GM12878 (cell line): Measurements from ENCODE around the gene ESRRG. TPM values are rescaled to one million over a fixed set of nuclear protein-coding genes. Genes with fewer than 3 reads are reported as not detected.

Experiments used
- ATAC-seq: fragments of 200-7000 bp; cut with Tn5 transposase; 3 replicates; pipeline ENCODE4 v1.9.1; 2020; ENCODE audit warnings: mild to moderate bottlenecking, moderate library complexity
- BruUV-seq: library from RNA; stranded (reverse); fragments of 400-500 nt; replicated peaks from 2 replicates; lab custom pipeline; 2021; lab: Mats Ljungman, UMichigan
- CTCF ChIA-PET: fragments of 300-600 bp; sonication (Branson Sonifier 250); formaldehyde crosslinking; extraction: SDS; loops from one replicate; lab custom pipeline; 2021; ENCODE audit warnings: inconsistent platforms; lab: Yijun Ruan, JAX
- POLR2A ChIA-PET: fragments of 350-600 bp; formaldehyde crosslinking; extraction: SDS; loops from one replicate; lab custom pipeline; 2021; ENCODE audit warnings: inconsistent platforms; lab: Charles Lee
- RAD21 ChIA-PET: fragments of 300-600 bp; sonication (Branson Sonifier 250); formaldehyde crosslinking; loops from one replicate; lab custom pipeline; 2023; ENCODE audit warnings: antibody characterized with exemption; ENCODE audit not compliant: unreplicated experiment; lab: Charles Lee
- SMC1A ChIA-PET: fragments of 300-600 bp; sonication (Branson Sonifier 250); formaldehyde crosslinking; loops from one replicate; lab custom pipeline; 2023; ENCODE audit not compliant: unreplicated experiment, uncharacterized antibody; lab: Charles Lee
- DNase-seq: peaks from one replicate; pipeline ENCODE4 v3.0.0-alpha.2; 2011; ENCODE audit warnings: low read depth, low spot score
- FAIRE-seq: peaks from 3 replicates; lab custom pipeline; 2011; peaks lifted over from hg19 to GRCh38; lab: Jason Lieb, UNC
- H2AFZ ChIP-seq: 2 replicates; pipeline ENCODE4 v1.6.0; 2011; ENCODE audit warnings: low read depth, low read length, control low read depth; ENCODE audit not compliant: control insufficient read depth
- H3K27ac ChIP-seq: 2 replicates; pipeline ENCODE4 v1.5.1; 2011; ENCODE audit warnings: control low read depth; ENCODE audit not compliant: control insufficient read depth, insufficient read depth
- H3K27me3 ChIP-seq, 2 experiments: replicated peaks in 1 of 2; 2 replicates each; pipeline versions ENCODE4 v1.6.0 to v1.6.1; 2011; ENCODE audit warnings: low read length in 1 of 2; ENCODE audit not compliant: control insufficient read depth in 2 of 2, insufficient read depth in 2 of 2
- H3K36me3 ChIP-seq, 2 experiments: 2 replicates each; pipeline ENCODE4 v1.5.1; 2011; ENCODE audit warnings: low read length in 1 of 2; ENCODE audit not compliant: control insufficient read depth in 2 of 2, insufficient read depth in 2 of 2
- H3K4me1 ChIP-seq: 2 replicates; pipeline ENCODE4 v1.6.1; 2011; ENCODE audit warnings: mild to moderate bottlenecking, low read length, moderate library complexity, mixed read lengths; ENCODE audit not compliant: control insufficient read depth, insufficient read depth
- H3K4me2 ChIP-seq: 2 replicates; pipeline ENCODE4 v1.6.0; 2011; ENCODE audit warnings: control low read depth; ENCODE audit not compliant: control insufficient read depth, insufficient read depth
- H3K4me3 ChIP-seq: fragments of 200-600 bp; sonication (generic); 2 replicates; pipeline ENCODE4 v1.5.1; 2016
- H3K79me2 ChIP-seq: 2 replicates; pipeline ENCODE4 v1.6.0; 2011; ENCODE audit warnings: low read length; ENCODE audit not compliant: control insufficient read depth, insufficient read depth
- H3K9ac ChIP-seq: 2 replicates; pipeline ENCODE4 v1.8.0; 2011; ENCODE audit warnings: low read length, control low read depth, mixed read lengths; ENCODE audit not compliant: control insufficient read depth, insufficient read depth
- H3K9me3 ChIP-seq: replicated peaks from 3 replicates; pipeline ENCODE4 v1.5.1; 2011; ENCODE audit warnings: mild to moderate bottlenecking, low read length; ENCODE audit not compliant: control insufficient read depth, insufficient read depth
- H4K20me1 ChIP-seq: 2 replicates; pipeline ENCODE4 v1.6.0; 2011; ENCODE audit not compliant: control insufficient read depth, insufficient read depth
- BMI1 ChIP-seq: fragments of 450-650 bp; IDR thresholded peaks from 2 replicates; pipeline ENCODE4 v1.6.1; 2016; ENCODE audit warnings: mild to moderate bottlenecking, moderate library complexity, borderline replicate concordance
- EP300 ChIP-seq, 2 experiments: fragments of 150-350 bp in 1 of 2; IDR thresholded peaks; 2 replicates each; pipeline ENCODE4 v1.6.1; 2011 to 2012; ENCODE audit warnings: low read depth in 2 of 2, low read length in 2 of 2, borderline replicate concordance in 1 of 2, improper control_type of control experiment in 1 of 2, inconsistent platforms in 1 of 2; ENCODE audit not compliant: control insufficient read depth in 1 of 2
- ESRRA ChIP-seq: IDR thresholded peaks from 2 replicates; pipeline ENCODE4 v1.6.1; 2012; ENCODE audit warnings: mild to moderate bottlenecking, low read length, improper control_type of control experiment
- EZH2 ChIP-seq: IDR thresholded peaks from 2 replicates; pipeline ENCODE4 v1.6.1; 2012; ENCODE audit warnings: low read depth, mild to moderate bottlenecking, control low read depth, inconsistent platforms, low read length, borderline replicate concordance; ENCODE audit not compliant: control insufficient read depth
- IKZF2 ChIP-seq, 2 experiments: fragments of 450-650 bp; IDR thresholded peaks; 2 replicates each; pipeline ENCODE4 v1.6.1; 2017; ENCODE audit warnings: mild to moderate bottlenecking in 2 of 2, moderate library complexity in 2 of 2
- JUND ChIP-seq: IDR thresholded peaks from 2 replicates; pipeline ENCODE4 v1.6.1; 2012; ENCODE audit warnings: low read depth, mild to moderate bottlenecking, low read length, improper control_type of control experiment, moderate library complexity
- NFIC ChIP-seq: IDR thresholded peaks from 2 replicates; pipeline ENCODE4 v1.6.1; 2012; ENCODE audit warnings: low read depth, mild to moderate bottlenecking, inconsistent platforms, low read length, moderate library complexity
- NFYB ChIP-seq: IDR thresholded peaks from 2 replicates; pipeline ENCODE4 v1.6.1; 2011; ENCODE audit warnings: low read depth, mild to moderate bottlenecking, low read length, improper control_type of control experiment, moderate library complexity; ENCODE audit not compliant: insufficient read depth
- NR2C1 ChIP-seq: fragments of 450-650 bp; IDR thresholded peaks from 2 replicates; pipeline ENCODE4 v1.6.1; 2017; ENCODE audit warnings: antibody characterized with exemption, mild to moderate bottlenecking, moderate library complexity
- SPI1 ChIP-seq: IDR thresholded peaks from 2 replicates; pipeline ENCODE4 v1.6.1; 2011; ENCODE audit warnings: low read depth, mild to moderate bottlenecking, low read length, moderate library complexity, borderline replicate concordance; ENCODE audit not compliant: insufficient read depth
- ZNF217 ChIP-seq: fragments of 450-650 bp; IDR thresholded peaks from 2 replicates; pipeline ENCODE4 v1.6.1; 2017; ENCODE audit warnings: antibody characterized with exemption, mild to moderate bottlenecking
- WGBS: methylation state at CpG from one replicate; pipeline ENCODE4 v1.1.6; 2016; ENCODE audit warnings: low lambda C conversion rate; ENCODE audit not compliant: insufficient replicate concordance, insufficient coverage; ENCODE audit errors: missing lambda C conversion rate; 5-methylcytosine and 5-hydroxymethylcytosine counted together
- in situ Hi-C: fragments of 300-500 bp; cut with MboI; formaldehyde crosslinking; loops from 9 replicates; pipeline ENCODE4 v1.14.3; 2018; ENCODE audit warnings: mixed read lengths
- intact Hi-C: fragments of 100-400 bp; cut with micrococcal nuclease; formaldehyde crosslinking; loops from one replicate; pipeline ENCODE4 v1.14.2; 2022; ENCODE audit not compliant: unreplicated experiment
- polyA plus RNA-seq, 11 experiments: library from polyadenylated mRNA; depleted of rRNA in 4 of 11; unstranded in 6 of 11; stranded (reverse) in 5 of 11; fragments of >200 nt; fragmentation: Nextera tagmentation in 4 of 11; fragmentation: Illumina TruSeq in 1 of 11; extraction: Ambion mirVana in 4 of 11; extraction: Trizol in 1 of 11; gene quantifications; 1 replicate in 1 of 11; 2 replicates in 10 of 11; pipeline versions ENCODE4 v1.2.1 to v1.2.3, GENCODE V29; 2011 to 2016; ENCODE audit warnings: inconsistent platforms in 2 of 11, missing spikeins in 2 of 11, low read depth in 1 of 11
- total RNA-seq, 4 experiments: library from RNA; depleted of rRNA in 3 of 4; stranded (reverse); fragments of >200 nt in 3 of 4; fragmentation: Illumina TruSeq in 1 of 4; extraction: Trizol in 1 of 4; gene quantifications; 2 replicates each; pipeline versions ENCODE4 v1.2.1 to v1.2.3, GENCODE V29; 2013 to 2021
- TF ChIP-seq, protein P1 (sequence below): IDR thresholded peaks from 2 replicates; pipeline ENCODE4 v1.6.1; 2011; ENCODE audit warnings: borderline replicate concordance, low read depth, mild to moderate bottlenecking, moderate library complexity, low read length; ENCODE audit not compliant: insufficient read depth, poor library complexity, severe bottlenecking
- TF ChIP-seq, protein P2 (sequence below): IDR thresholded peaks from 2 replicates; pipeline ENCODE4 v1.6.1; 2011; ENCODE audit warnings: low read depth, mild to moderate bottlenecking, low read length, moderate library complexity, borderline replicate concordance; ENCODE audit errors: extremely low read depth
- TF ChIP-seq, protein P3 (sequence below): fragments of 450-650 bp; formaldehyde crosslinking; IDR thresholded peaks from 2 replicates; pipeline ENCODE4 v1.4.0; 2020; ENCODE audit warnings: mild to moderate bottlenecking, moderate library complexity
- TF ChIP-seq, protein P4 (sequence below): IDR thresholded peaks from 2 replicates; pipeline ENCODE4 v1.6.1; 2012; ENCODE audit warnings: low read length, inconsistent platforms

ESRRG gene
- total and polyA plus RNA-seq, 10 of the 15 experiments (the other 5 are each of a cell fraction or from before 2014, with no cell fraction given) = 0.03 TPM; not detected in 9

DNA sequence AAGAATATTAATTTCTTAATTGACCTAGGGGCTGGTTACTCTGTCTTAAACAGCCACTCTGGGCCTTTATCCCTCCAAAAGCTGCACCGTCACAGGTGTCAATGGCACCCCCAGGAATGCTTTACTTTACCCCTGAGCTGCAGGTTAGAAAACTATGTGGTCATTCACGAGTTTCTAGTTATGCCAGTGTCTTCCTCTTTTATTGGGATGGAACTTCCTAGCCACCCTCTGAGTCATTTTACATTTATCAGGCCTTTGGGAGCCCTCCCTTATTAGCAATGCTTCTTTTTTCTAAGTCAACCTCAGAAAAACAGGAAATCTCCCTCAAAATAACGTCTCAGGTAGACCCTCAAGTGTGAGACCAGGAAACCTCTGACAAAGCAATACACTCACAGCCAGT is 240.6 kb downstream of the ESRRG start (continued):
- TF ChIP-seq, protein P1, sequence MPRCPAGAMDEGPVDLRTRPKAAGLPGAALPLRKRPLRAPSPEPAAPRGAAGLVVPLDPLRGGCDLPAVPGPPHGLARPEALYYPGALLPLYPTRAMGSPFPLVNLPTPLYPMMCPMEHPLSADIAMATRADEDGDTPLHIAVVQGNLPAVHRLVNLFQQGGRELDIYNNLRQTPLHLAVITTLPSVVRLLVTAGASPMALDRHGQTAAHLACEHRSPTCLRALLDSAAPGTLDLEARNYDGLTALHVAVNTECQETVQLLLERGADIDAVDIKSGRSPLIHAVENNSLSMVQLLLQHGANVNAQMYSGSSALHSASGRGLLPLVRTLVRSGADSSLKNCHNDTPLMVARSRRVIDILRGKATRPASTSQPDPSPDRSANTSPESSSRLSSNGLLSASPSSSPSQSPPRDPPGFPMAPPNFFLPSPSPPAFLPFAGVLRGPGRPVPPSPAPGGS = no peak
- TF ChIP-seq, protein P2, sequence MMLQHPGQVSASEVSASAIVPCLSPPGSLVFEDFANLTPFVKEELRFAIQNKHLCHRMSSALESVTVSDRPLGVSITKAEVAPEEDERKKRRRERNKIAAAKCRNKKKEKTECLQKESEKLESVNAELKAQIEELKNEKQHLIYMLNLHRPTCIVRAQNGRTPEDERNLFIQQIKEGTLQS = no peak
- TF ChIP-seq NFIC (no peak), SPI1 (no peak), JUND (no peak)
- TF ChIP-seq, protein P3, sequence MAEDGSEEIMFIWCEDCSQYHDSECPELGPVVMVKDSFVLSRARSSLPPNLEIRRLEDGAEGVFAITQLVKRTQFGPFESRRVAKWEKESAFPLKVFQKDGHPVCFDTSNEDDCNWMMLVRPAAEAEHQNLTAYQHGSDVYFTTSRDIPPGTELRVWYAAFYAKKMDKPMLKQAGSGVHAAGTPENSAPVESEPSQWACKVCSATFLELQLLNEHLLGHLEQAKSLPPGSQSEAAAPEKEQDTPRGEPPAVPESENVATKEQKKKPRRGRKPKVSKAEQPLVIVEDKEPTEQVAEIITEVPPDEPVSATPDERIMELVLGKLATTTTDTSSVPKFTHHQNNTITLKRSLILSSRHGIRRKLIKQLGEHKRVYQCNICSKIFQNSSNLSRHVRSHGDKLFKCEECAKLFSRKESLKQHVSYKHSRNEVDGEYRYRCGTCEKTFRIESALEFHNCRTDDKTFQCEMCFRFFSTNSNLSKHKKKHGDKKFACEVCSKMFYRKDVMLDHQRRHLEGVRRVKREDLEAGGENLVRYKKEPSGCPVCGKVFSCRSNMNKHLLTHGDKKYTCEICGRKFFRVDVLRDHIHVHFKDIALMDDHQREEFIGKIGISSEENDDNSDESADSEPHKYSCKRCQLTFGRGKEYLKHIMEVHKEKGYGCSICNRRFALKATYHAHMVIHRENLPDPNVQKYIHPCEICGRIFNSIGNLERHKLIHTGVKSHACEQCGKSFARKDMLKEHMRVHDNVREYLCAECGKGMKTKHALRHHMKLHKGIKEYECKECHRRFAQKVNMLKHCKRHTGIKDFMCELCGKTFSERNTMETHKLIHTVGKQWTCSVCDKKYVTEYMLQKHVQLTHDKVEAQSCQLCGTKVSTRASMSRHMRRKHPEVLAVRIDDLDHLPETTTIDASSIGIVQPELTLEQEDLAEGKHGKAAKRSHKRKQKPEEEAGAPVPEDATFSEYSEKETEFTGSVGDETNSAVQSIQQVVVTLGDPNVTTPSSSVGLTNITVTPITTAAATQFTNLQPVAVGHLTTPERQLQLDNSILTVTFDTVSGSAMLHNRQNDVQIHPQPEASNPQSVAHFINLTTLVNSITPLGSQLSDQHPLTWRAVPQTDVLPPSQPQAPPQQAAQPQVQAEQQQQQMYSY (CRISPR knock-in tag) = no peak

DNA sequence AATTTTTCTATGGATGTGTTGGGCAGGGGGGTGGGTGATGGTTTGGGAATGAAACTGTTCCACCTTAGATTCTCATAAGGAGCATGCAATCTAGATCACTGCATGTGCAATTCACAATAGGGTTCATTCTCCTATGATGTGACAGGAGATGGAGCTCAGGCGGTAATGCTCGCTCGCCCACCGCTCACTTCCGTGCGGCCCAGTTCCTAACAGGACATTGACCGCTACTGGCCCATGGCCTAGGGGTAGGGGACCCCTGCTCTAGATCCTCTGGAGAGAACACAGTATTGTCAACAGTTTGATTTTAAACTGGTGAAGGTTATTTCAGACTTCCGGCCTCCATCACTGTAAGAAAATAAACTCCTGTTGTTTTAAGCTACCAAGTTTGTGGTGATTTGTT is 245.0 kb downstream of the ESRRG start:
- H3K27me3 ChIP-seq = no peaks in the 10 kb centered on the region
- ChIA-PET SMC1A (no interaction called here), CTCF (no interaction called here), POLR2A (no interaction called here), RAD21 (no interaction called here)
- no peaks in the 10 kb centered on the region for H3K79me2 ChIP-seq
- H4K20me1 ChIP-seq = no peaks in the 10 kb centered on the region
- no peak for DNase-seq
- H2AFZ ChIP-seq = no peak overlapping the region
- ATAC-seq = no peak
- no peak overlapping the region for H3K9ac ChIP-seq
- no peaks in the 10 kb centered on the region for H3K4me1 ChIP-seq
- H3K9me3 ChIP-seq = no peaks in the 10 kb centered on the region
- H3K27ac ChIP-seq = no peak overlapping the region
- H3K4me2 ChIP-seq = no peak overlapping the region
- in situ Hi-C loops (no loop called here), intact Hi-C loops (no loop called here)
- H3K4me3 ChIP-seq = no peak overlapping the region
- 79% methylated on average over 8 of the region's 8 CpGs for WGBS
- H3K36me3 ChIP-seq = no peaks in the 10 kb centered on the region
- no peak for FAIRE-seq
- no TSS peak for BruUV-seq
- TF ChIP-seq IKZF2 (IDR thresholded peaks at IDR 0.05) = no peak
- no peak for TF ChIP-seq EZH2
- TF ChIP-seq ZNF217 = no peak
- TF ChIP-seq NFYB = no peak
- TF ChIP-seq NR2C1 = no peak
- no peak for TF ChIP-seq BMI1
- TF ChIP-seq, protein P4, sequence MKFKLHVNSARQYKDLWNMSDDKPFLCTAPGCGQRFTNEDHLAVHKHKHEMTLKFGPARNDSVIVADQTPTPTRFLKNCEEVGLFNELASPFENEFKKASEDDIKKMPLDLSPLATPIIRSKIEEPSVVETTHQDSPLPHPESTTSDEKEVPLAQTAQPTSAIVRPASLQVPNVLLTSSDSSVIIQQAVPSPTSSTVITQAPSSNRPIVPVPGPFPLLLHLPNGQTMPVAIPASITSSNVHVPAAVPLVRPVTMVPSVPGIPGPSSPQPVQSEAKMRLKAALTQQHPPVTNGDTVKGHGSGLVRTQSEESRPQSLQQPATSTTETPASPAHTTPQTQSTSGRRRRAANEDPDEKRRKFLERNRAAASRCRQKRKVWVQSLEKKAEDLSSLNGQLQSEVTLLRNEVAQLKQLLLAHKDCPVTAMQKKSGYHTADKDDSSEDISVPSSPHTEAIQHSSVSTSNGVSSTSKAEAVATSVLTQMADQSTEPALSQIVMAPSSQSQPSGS = no peak
- no peak for TF ChIP-seq NFIC
- TF ChIP-seq ESRRA = no peak
- no peak for TF ChIP-seq EP300 (IDR thresholded peaks at IDR 0.05; ENCODE audit: borderline replicate concordance in 1 of 2, control insufficient read depth in 1 of 2, low read depth in 2 of 2, low read length in 2 of 2)
